ENCODE data around the gene FURIN.
"Not testable (repeated sequence)": the region's sequence is repeated elsewhere in the genome, so short reads cannot be mapped to it uniquely, and the experiment has no call there.

FURIN gene

DNA sequence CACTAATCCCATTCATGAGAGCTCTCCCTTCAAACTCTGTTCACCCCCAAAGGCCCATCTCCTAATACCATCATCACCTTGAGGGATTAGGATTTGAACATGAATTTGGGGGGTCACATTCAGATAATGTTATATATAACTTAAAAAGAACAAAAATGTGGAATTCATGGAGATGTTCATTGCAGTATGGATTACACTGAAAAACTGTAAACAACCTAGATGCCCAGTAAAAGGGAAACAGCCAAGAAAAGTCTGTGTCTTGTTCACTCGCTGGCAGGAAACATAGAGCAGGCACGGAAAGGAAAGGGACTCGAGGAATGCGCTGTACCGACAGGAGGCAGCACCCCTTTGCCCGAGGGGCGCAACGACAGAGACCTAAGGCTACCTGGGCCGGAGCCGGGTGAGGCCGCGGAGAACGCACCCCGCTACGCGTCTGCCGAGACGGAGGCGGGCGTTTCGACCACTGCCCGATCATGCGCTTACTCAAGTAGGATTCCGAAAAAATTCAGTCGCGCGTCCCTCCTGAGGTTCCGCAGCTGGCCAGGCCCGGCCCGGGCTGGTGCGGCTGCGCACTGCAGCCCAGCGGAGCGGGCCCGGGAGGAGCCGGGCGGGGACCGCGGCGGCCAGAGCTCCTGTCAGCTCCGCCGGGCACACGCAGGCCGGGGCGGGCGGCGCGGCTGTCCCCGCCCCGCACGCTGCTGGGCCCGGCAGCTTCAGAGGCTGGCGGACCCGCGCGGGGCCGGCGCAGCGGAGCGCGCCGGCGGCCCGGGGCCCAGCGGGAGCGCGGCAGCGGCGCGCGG is 33.9 kb downstream of the FURIN start:
- DNase-seq (ENCODE audit: low spot score), result peak; percentile 70

DNA sequence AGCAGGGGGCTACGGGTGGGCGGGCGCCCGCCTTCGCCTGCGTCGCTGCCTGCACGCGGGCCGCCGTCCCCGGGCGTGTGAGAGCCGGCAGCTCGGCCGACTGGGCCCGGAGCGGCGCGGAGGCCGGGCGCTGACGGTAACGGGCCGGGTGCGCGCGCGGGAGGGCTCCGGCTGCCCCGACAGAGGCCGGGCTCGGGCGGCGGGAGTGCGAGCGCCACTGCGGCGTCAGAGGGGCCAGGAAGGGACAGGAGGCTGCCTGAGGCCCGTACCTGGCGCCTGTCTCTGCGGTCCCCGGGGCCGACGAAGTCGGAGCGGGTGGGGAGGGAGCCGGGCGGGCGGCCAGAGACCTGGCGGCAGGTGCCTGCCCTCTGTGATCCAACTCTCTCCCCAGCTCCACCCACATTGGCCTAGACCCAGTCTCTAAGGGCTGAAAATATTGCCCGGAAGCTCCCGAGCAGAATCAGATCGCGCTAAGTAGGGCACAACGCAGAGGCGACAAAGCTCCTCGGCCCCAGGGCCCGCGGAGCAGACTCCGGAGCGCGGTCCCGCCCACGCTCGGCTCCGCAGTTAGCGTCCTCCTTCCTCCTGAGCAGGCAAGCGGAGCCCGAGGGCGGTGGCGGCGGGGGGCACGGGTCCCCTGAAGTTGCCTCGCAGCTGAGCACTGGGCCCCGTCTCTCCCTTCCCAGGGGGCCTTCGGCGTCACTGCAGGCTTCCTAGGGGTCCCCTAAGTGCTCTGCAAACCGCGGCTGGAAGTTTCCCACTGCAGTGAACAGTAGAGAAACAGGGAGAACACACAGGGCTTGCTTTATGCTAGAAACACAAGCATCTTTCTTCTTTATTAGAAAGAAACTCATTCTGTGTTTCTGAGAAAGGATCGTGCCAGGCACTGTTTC is 34.7 kb downstream of the FURIN start, which contains the start of gene MAN2A2:
Gene MAN2A2, plus strand, starts transcription at position 463 of the 893 bp plus-strand sequence. CDS start 906 bp downstream, outside the sequence.
- peak; percentile 58 for DNase-seq (ENCODE audit: low spot score)

GRCh38 chr15:90903733-90904536 is 35.5 kb downstream of the FURIN start:
- DNase-seq (ENCODE audit: low spot score), result no peak

- no peak for DNase-seq (ENCODE audit: low spot score)
Observed at GRCh38 chr15:90904746-90905145, 36.4 kb downstream of the FURIN start.

DNA sequence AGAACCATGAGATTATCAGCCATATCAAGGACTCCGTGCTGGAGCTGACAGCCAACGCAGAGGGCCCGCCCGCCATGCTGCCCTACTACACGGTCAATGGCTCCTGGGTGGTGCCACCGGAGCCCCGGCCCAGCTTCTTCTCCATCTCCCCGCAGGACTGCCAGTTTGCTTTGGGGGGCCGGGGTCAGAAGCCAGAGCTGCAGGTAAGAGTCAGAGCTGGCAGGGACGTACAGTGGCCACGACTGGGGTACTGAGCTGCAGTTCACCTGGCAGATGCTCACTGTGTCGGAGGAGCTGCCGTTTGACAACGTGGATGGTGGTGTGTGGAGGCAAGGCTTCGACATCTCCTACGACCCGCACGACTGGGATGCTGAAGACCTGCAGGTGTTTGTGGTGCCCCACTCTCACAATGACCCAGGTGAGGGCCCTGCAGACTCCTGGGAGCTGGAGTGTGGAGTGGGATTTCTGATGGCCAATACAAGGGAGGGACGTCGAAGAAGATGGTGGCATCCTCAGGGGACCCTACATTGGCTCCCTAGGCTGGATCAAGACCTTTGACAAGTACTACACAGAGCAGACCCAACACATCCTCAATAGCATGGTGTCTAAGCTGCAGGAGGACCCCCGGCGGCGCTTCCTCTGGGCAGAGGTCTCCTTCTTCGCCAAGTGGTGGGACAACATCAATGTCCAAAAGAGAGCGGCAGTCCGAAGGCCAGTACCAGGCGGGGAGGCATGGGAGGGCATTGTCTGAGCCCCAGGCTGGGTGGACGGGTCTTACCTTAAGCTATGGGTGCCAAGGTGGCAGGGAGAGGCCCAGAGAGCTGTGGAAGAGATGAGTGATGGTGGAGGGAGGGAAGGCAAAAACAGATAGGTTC is 37.2 kb downstream of the FURIN start:
- DNase-seq (ENCODE audit: low spot score), result no peak

DNA sequence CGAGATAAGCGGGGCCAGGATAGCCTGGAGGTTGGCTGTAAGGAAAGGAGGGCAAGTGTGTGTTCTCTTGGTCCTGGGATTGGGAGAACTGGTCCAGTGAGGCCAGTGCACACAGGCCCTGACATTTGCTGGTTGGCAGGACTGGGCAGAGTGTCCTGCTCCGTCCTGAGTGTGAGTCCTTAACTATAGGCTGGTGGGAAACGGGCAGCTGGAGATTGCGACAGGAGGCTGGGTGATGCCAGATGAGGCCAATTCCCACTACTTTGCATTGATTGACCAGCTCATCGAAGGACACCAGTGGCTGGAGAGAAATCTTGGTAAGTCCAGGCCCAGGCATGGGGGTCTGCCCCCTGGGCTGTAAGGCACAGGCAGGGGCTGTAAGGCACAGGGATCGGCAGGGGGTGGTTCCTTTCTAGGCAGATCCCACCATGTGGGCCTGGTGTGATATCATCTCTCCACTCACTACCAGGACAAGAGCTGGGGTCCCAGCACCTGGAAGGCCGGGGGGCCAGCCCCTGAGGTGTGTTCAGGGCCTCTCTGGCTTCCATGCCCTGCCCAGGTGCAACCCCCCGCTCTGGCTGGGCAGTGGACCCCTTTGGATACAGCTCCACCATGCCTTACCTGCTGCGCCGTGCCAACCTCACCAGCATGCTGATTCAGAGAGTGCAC is 37.9 kb downstream of the FURIN start:
- DNase-seq (ENCODE audit: low spot score), result no peak

DNA sequence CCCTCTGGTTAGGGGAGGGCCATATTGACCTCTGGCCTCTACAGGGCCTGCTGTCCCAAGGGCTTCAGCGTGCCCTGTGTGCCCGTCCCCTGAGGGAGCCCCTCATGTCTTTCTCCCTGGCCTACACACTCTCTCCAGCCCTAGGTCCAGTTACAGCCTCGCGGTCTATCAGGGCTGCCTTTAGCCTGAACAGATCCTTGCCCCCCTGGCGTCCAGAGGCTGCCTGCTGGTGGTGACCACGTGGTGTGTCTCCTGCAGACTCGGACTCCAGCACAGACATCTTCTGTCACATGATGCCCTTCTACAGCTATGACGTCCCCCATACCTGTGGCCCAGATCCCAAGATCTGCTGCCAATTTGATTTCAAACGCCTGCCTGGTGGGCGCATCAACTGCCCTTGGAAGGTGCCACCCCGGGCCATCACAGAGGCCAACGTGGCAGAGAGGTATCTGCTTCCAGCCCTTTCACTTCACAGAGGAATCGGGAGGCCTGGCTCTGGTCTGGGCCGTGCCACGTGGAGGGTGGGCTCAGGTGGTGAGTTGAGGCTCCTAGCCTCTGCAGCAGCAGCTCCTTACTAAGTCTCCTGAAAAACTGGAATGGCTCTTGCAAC is 38.8 kb downstream of the FURIN start:
- no peak for DNase-seq (ENCODE audit: low spot score)

DNA sequence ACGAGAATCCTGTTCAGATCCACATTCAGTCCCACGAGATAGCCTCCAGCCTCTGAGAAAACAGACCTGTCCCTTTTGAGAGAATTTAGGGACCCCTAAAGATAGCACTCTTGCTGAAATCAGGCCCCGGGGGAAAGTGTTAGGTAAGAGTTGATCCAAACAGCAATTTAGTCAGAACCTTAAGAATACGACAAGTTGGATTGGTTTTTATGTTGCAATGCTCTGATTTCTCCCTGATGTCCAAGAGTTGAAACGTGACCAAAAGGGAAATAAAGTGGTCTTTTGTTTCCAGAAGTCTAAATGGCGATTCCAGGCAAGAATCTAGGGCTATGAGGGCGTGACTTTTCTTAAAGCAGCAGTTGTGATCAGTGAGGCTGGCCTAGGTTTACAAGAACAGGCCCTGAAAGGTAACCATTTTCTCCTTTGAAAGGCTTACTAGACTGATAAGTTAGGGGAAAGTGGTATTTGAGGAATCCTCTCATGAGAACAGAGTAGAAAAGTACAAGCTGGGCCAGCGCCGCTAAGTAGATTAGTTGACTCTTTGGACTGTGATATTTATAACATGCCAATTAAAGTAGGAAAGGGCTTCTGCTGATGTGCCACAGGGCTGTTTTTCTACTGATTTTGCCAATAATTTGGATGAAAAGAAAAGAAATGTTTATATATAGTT is 39.6 kb downstream of the FURIN start:
- DNase-seq (ENCODE audit: low spot score), result no peak

GRCh38 chr15:90909449-90909848 is 41.1 kb downstream of the FURIN start:
- not testable (repeated sequence) for DNase-seq (ENCODE audit: low spot score)

- no peak for DNase-seq (ENCODE audit: low spot score)
Observed at GRCh38 chr15:90909976-90910375, 41.6 kb downstream of the FURIN start.

DNA sequence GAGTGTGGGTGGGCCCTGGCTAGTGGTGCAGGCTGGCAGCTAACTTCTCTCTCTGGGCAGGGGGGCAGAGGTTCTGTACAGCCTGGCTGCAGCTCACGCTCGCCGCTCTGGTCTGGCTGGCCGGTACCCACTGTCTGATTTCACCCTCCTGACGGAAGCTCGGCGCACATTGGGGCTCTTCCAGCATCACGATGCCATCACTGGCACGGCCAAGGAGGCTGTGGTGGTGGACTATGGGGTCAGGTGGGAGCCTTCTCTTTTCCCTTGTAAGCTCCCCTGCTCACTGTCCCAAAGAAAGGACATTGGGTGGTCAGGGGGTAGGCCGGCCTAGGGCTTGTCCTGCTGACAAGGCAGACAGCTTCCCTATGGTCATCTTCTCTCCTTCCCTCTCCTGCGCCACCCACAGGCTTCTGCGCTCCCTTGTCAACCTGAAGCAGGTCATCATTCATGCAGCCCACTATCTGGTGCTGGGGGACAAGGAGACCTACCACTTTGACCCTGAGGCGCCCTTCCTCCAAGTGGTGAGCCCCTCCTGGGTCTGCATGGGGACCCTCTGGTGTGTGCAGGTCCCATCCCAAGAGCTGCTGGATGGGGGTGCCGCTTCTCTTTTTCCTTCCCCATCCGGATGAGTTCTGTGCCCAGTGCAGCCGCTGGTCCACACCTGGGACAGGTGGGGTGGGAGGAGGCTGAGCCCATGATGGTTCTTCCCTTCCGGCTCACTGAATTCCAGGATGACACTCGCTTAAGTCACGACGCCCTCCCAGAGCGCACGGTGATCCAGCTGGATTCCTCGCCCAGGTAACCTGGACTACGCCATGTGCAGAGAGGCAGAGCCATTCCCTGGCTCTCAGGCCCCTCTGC is 42.3 kb downstream of the FURIN start:
- no peak for DNase-seq (ENCODE audit: low spot score)

DNA sequence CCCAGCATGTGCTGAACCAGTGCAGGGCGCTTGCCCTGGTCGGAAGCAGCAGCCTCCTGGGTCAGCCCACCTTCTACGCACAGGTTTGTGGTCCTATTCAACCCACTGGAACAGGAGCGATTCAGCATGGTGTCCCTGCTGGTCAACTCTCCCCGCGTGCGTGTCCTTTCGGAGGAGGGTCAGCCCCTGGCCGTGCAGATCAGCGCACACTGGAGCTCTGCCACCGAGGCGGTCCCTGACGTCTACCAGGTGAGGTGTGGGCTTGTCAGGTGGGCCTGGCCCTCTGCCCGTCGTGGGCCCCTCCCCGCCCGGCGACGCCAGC is 42.9 kb downstream of the FURIN start:
- DNase-seq (ENCODE audit: low spot score), result no peak

- DNase-seq (ENCODE audit: low spot score), result no peak
Observed at GRCh38 chr15:90911906-90912769, 43.8 kb downstream of the FURIN start.

DNA sequence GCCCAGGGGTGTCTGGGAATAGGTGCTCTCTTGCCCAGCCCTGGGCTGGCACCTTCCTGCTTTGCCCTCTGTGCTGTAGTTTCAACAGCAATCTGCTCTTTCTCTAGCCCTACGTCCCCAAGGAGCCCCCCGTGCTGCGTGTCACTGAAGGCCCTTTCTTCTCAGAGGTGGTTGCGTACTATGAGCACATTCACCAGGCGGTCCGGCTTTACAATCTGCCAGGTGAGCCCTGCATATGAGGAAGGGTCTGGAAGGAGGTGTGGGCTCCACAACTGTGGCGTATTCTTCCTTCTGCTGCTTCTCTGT is 44.3 kb downstream of the FURIN start:
- no peak for DNase-seq (ENCODE audit: low spot score)

GRCh38 chr15:90913398-90913944 is 45.1 kb downstream of the FURIN start:
- DNase-seq (ENCODE audit: low spot score), result no peak

- no peak for DNase-seq (ENCODE audit: low spot score)
Observed at GRCh38 chr15:90914305-90915080, 46.1 kb downstream of the FURIN start.

Data from CD4-positive, alpha-beta T cell treated with Interleukin-15 for 4 hours (primary cell).